NOMO-1 treated with DMSO at 0.1 percent for 48 hours (cell line): ENCODE measurements around the gene TMLHE.
"Not testable (repeated sequence)": the region's sequence is repeated elsewhere in the genome, so short reads cannot be mapped to it uniquely, and the experiment has no call there.

ENCODE experiments used
- DNase-seq: peaks from one replicate; lab custom pipeline; 2025; ENCODE audit not compliant: unreplicated experiment; lab: John Stamatoyannopoulos, UW

The TMLHE gene

DNA sequence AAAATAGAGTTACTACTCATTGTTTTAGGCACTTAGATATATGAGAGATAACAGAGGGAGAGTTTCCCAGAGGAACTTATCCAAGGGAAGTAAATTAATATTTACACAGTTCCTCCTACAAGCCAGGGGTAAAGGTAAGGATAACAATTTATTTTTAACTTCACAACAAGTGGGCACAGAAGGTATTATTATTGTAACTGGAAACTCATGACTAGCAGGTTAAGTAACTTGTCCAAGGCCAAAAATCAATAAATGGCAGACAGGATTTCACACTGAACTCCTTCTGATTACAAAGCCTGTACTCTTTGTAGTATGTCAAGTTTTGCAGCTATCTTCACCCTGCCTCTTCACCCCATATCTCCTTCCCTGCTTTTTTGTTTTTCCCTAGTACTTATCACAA, 107.5 kb downstream of the TMLHE start:
- DNase-seq, result no peak

DNA sequence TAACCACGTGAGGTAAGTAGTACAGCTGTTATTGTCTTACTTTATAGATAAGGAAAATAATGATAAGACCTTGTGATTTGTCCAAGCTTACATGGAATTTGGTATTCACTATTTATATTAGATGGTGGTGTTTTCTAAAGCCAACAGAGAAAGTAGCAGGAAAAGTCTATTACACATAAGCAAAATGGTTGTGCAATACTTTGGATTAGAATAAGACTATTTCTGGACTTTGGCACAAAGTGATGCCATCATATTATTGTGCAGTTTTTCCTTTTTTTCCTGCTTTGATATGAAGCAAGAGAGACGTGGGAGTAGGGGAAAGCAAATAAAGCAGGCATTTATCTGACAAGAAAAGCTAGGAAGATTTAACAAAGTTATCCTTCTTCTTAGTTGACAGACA, 117.6 kb downstream of the TMLHE start:
- not testable (repeated sequence) for DNase-seq

GRCh38 chrX:155491421-155491820, 121.3 kb downstream of the TMLHE start:
- not testable (repeated sequence) for DNase-seq

- not testable (repeated sequence) for DNase-seq
Measured at GRCh38 chrX:155477136-155477535, 135.6 kb downstream of the TMLHE start.

GRCh38 chrX:155466269-155466938, 146.3 kb downstream of the TMLHE start:
- DNase-seq, result not testable (repeated sequence)

GRCh38 chrX:155460501-155460900, 152.3 kb downstream of the TMLHE start:
- DNase-seq, result not testable (repeated sequence)

- not testable (repeated sequence) for DNase-seq
Measured at GRCh38 chrX:155458471-155458870, 154.3 kb downstream of the TMLHE start, which contains the start of gene F8A3. F8A3 (minus strand) TSS chrX:155458620; CDS start chrX:155458600, 20 bp downstream.

DNA sequence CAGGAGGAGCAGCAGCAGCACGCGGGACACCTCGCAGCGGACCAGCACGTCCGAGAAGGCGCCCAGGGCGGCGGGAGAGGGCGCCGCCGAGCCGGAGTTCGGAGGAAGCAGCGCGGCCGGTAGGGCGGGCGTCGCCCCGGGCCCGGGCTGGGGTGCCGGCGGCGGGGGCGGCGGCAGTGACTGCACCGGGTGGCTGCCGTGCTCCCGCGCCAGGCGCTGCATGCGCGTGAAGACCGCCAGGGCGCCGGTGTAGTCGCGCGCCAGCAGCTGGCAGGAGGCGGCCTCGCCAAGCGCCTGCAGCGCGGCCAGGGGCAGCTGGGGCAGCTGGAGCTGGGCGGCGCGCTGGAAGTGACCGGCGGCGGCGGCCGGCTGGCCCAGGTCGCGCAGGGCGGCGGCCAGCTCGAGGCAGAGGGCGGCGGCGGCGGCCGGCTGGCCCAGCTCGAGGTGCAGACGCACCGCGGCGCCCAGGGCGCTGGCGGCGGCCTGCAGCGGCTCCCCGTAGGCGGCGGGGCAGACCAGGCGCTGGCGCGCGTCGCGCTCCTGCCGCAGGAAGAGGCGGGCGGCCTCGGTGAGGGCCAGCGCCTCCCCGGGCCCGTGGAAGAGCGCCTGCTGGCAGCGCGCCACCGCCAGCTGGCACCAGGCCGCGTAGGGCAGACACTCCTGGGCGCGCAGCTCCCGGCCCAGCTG, 154.8 kb downstream of the TMLHE start:
- DNase-seq, result not testable (repeated sequence)

- no peak for DNase-seq
Measured at GRCh38 chrX:155441097-155441496, 171.7 kb downstream of the TMLHE start.
